SJSA1 (cell line): ENCODE results near the gene CTAG1B. TPM values are rescaled to one million over a fixed set of nuclear protein-coding genes. Genes with fewer than 3 reads are reported as not detected.
"Not testable (repeated sequence)": the region's sequence is repeated elsewhere in the genome, so short reads cannot be mapped to it uniquely, and the experiment has no call there.

Experiments
- DNase-seq, 2 experiments: peaks; one replicate each; pipeline ENCODE4 v3.0.0-alpha.2; 2015 to 2020; ENCODE audit warnings: low spot score in 2 of 2, low read depth in 1 of 2
- H3K27ac ChIP-seq: fragments of 250-450 bp; sonication (Bioruptor Pico); 2 replicates; pipeline ENCODE4 v1.5.1; 2020; ENCODE audit warnings: mild to moderate bottlenecking, moderate library complexity
- H3K27me3 ChIP-seq: fragments of 250-450 bp; sonication (Bioruptor Pico); replicated peaks from 2 replicates; pipeline ENCODE4 v1.5.1; 2020; ENCODE audit warnings: mild to moderate bottlenecking, moderate library complexity
- H3K36me3 ChIP-seq: fragments of 250-450 bp; sonication (Bioruptor Pico); 2 replicates; pipeline ENCODE4 v1.5.1; 2020; ENCODE audit warnings: mild to moderate bottlenecking
- H3K4me1 ChIP-seq: fragments of 250-450 bp; sonication (Bioruptor Pico); replicated peaks from 2 replicates; pipeline ENCODE4 v1.6.1; 2021; ENCODE audit warnings: mild to moderate bottlenecking
- H3K4me3 ChIP-seq: fragments of 250-450 bp; sonication (Bioruptor Pico); 2 replicates; pipeline ENCODE4 v1.5.1; 2020; ENCODE audit warnings: mild to moderate bottlenecking
- H3K9me3 ChIP-seq: fragments of 250-450 bp; sonication (Bioruptor Pico); replicated peaks from 2 replicates; pipeline ENCODE4 v1.5.1; 2020; ENCODE audit warnings: mild to moderate bottlenecking
- total RNA-seq: library from RNA; depleted of rRNA; stranded (reverse); fragments of >200 nt; shearing (Covaris generic); gene quantifications from 2 replicates; pipeline ENCODE4 v1.2.3, GENCODE V29; 2014; rRNA removed

Gene CTAG1B
- total RNA-seq, 1 experiment from 2014 or later, result not detected

DNA sequence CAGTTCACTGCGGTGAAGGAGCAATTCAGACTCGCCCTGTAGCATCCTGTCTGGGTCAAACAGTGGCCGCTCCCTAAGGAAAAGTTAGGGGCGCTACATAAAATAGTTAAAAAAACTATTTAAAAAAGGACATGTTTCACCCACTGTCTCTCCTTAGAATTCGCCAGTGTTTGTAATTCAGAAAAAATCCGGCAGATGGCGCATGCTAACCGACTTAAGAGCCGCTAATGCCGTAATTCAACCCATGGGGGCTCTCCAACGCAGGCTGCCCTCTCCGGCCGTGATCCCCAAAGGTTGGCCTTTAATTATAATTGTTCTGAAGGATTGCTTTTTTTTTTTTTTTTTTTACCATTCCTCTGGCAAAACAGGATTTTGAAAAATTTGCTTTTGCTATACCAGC lies 28.7 kb downstream of the CTAG1B start:
- H3K27ac ChIP-seq, H3K36me3 ChIP-seq, H3K4me3 ChIP-seq, H3K27me3 ChIP-seq, DNase-seq, H3K9me3 ChIP-seq, H3K4me1 ChIP-seq: not testable (repeated sequence)

DNA sequence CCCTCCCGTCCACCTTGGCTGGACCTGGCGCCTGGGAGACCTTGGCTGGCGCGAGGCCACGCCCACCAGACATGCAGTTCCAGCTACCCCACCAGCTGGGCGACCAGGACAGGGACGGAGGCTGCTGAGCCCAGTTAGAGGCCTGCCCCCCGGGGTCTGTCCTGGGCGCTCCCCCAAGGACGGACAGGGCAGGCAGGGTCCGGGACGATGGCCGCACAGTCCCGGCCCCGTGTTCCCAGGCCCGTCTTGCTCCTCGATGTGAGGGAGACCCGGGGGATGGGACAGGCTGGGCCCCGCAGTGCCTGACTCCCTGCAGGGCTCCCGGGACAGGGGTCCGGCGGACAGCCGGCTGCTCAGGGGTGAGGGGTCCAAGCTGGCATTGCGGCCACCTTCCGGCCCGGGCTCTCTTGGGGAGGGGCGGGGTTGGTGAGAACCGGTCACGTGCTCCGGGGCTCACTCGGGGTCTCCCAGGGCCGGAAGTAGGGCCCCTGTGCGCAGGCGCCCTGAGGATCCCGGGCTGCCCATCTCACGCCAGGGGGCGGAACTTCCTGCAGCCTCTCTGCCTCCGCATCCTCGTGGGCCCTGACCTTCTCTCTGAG lies 34.4 kb downstream of the CTAG1B start, which contains the start of gene CTAG1A:
Gene CTAG1A, plus strand, starts transcription at position 549 of the 599 bp plus-strand sequence. CDS start 74 bp downstream, outside the sequence.
- not testable (repeated sequence) for H3K4me3 ChIP-seq, H3K4me1 ChIP-seq, H3K27ac ChIP-seq, H3K36me3 ChIP-seq, H3K9me3 ChIP-seq, DNase-seq, H3K27me3 ChIP-seq

DNA sequence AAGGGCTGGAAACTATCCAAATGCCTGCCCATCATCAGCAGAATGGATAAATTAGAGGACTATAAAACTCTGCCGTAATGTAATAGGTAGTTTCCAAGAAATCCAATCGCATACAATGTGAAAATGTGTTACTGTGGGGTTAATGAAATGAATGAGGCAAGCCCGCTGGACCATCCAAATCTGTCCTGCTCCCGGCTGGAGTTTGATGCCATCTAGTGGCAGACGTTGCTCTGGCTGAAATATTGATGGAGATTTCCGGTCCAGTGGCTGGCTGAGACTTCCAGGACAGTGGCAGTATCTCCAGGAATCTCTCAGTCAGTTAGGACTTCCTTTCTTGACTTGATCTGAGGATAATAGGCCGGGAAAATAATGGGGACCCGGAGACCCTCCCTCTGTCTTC lies 36.1 kb downstream of the CTAG1B start:
- not testable (repeated sequence) for H3K9me3 ChIP-seq, DNase-seq, H3K4me3 ChIP-seq, H3K27ac ChIP-seq, H3K4me1 ChIP-seq, H3K27me3 ChIP-seq, H3K36me3 ChIP-seq

DNA sequence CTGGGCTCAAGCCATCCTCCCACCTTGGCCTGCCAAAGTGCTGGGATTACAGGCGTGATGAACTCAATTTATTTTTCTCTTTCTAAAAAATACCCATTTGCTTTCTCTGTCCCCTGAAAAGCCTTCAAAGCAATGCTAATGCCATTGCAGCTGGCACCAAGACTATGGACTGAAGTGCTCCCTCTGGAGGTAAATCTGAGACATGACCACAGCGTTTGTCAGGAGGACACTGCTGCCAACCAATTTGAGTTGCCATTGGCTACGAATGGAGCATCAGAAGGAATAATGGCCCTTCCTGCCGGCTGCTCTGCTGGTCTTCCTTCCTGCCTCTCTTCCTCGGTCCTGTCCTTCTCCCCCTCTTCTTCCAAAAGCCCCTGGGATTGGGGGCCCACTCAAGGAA lies 44.0 kb downstream of the CTAG1B start:
- not testable (repeated sequence) for H3K4me3 ChIP-seq, H3K27ac ChIP-seq, H3K36me3 ChIP-seq, H3K27me3 ChIP-seq, H3K9me3 ChIP-seq, H3K4me1 ChIP-seq, DNase-seq

DNA sequence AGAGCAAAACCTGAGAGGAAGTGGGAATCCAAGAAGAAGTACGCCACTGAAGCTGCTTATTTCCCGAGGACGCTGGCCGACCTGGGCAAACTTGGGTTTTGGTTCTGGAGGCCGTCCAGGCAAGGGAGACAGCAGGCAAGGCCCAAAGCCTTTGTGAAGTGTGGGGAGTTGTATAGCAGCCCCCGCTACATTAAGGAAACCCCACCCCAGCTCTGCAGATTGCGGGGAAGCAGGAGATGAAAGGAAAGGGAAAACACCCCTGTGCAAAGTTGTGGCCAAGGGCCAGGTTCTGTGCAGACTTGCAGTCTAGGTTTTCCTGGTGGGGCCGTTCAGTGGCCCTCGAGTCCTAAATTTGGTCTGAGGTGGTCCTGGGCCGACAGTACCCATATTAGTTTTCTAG lies 46.0 kb downstream of the CTAG1B start:
- DNase-seq, H3K4me1 ChIP-seq, H3K9me3 ChIP-seq, H3K4me3 ChIP-seq, H3K27me3 ChIP-seq, H3K36me3 ChIP-seq, H3K27ac ChIP-seq: not testable (repeated sequence)

DNA sequence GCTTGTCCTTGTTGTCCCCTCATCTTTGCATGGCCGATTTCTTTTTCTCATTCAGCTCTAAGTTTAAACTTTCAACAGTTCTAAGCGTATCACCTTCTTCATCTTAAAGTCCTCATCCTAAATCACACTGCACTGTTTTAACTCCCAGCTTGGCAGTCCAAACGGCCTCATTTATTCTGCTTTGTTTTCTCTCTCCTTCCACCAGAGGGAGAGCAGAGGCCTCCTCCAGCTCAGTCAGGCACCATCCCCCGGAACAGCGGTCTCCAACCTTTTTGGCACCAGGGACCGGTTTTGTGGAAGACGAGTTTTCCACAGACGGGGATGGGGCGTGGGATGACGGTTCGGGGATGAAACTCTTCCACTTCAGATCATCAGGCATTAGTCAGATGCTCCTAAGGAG lies 48.7 kb downstream of the CTAG1B start:
- H3K27ac ChIP-seq, H3K4me1 ChIP-seq, H3K9me3 ChIP-seq, H3K36me3 ChIP-seq, H3K4me3 ChIP-seq, H3K27me3 ChIP-seq, DNase-seq: not testable (repeated sequence)

Other genes with a start within 250 kb of the CTAG1B start
- 918 and 1,686 TPM in 2 replicates for gene FLNA, start 244.6 kb downstream of the CTAG1B start, total RNA-seq
- gene EMD, start 240.0 kb downstream of the CTAG1B start, total RNA-seq, result 17.7 and 42.3 TPM in 2 replicates
- gene RPL10, start 220.9 kb downstream of the CTAG1B start, total RNA-seq, result 1,843 and 4,201 TPM in 2 replicates
- gene DNASE1L1, start 210.0 kb downstream of the CTAG1B start, total RNA-seq, result 30.9 and 41.8 TPM in 2 replicates
- gene TAFAZZIN, start 207.7 kb downstream of the CTAG1B start, total RNA-seq, result 11.3 and 17.7 TPM in 2 replicates
- 62.4 and 67.8 TPM in 2 replicates for gene ATP6AP1, start 190.6 kb downstream of the CTAG1B start, total RNA-seq
- gene GDI1, start 182.1 kb downstream of the CTAG1B start, total RNA-seq, result 178 and 208 TPM in 2 replicates
- gene FAM50A, start 175.1 kb downstream of the CTAG1B start, total RNA-seq, result 54.3 and 70.5 TPM in 2 replicates
- 0.32 and 0.47 TPM in 2 replicates for gene PLXNA3, start 161.0 kb downstream of the CTAG1B start, total RNA-seq
- gene LAGE3, start 140.0 kb downstream of the CTAG1B start, total RNA-seq, result 42.5 and 47.7 TPM in 2 replicates
- gene UBL4A, start 132.7 kb downstream of the CTAG1B start, total RNA-seq, result 23.7 and 39.1 TPM in 2 replicates
- gene SLC10A3, start 128.7 kb downstream of the CTAG1B start, total RNA-seq, result 10.1 and 19.9 TPM in 2 replicates
- gene FAM3A, start 103.0 kb downstream of the CTAG1B start, total RNA-seq, result 19.6 and 28.8 TPM in 2 replicates
- 32.6 and 52.7 TPM in 2 replicates for gene G6PD, start 72.4 kb downstream of the CTAG1B start, total RNA-seq
- 20.6 and 24.2 TPM in 2 replicates for gene IKBKG, start 71.7 kb downstream of the CTAG1B start, total RNA-seq
- gene CTAG1A, start 34.1 kb downstream of the CTAG1B start, total RNA-seq, result not detected in 2 replicates
- not detected in 2 replicates for gene CTAG2, start 34.3 kb upstream of the CTAG1B start, total RNA-seq
- gene GAB3, start 131.8 kb upstream of the CTAG1B start, total RNA-seq, result 0.95 and 0.97 TPM in 2 replicates
- gene DKC1, start 143.6 kb upstream of the CTAG1B start, total RNA-seq, result 48.1 and 54.9 TPM in 2 replicates
- gene MPP1, start 186.2 kb upstream of the CTAG1B start, total RNA-seq, result 26.5 and 40.1 TPM in 2 replicates
- not detected in 2 replicates for gene SMIM9, start 215.4 kb upstream of the CTAG1B start, total RNA-seq